ENCODE results near the gene TALDO1. TPM values are rescaled to one million over a fixed set of nuclear protein-coding genes. Genes with fewer than 3 reads are reported as not detected.

TALDO1 gene
- total and polyA plus RNA-seq, 2 of the 8 experiments (the other 6 are each of a cell fraction or from before 2014, with no cell fraction given), result 265 to 308 TPM

GRCh38 chr11:811446-812245 lies 64.4 kb downstream of the TALDO1 start (continued):
- TF ChIP-seq CHD7 (IDR thresholded peaks at IDR 0.05; ENCODE audit: insufficient replicate concordance, low read length), result no peak
- no peak for TF ChIP-seq MAFK (IDR thresholded peaks at IDR 0.05; ENCODE audit: low read depth, low read length)
- no peak for TF ChIP-seq YY1 (IDR thresholded peaks at IDR 0.05; ENCODE audit: low read depth, low read length)
- no peak for TF ChIP-seq SIN3A (conservative IDR thresholded peaks at IDR 0.05 in 1 of 2, IDR thresholded peaks at IDR 0.05 in 1 of 2; ENCODE audit: low read depth in 1 of 2, low read length in 2 of 2)
- TF ChIP-seq CBX5 (IDR thresholded peaks at IDR 0.05; ENCODE audit: low read depth, low read length), result no peak
- no peak for TF ChIP-seq JUN (IDR thresholded peaks at IDR 0.05; ENCODE audit: low read depth, low read length)
- TF ChIP-seq CREB1 (IDR thresholded peaks at IDR 0.05), result no peak
- no peak for TF ChIP-seq RXRA (IDR thresholded peaks at IDR 0.05; ENCODE audit: insufficient read depth, low read depth, low read length)
- no peak for TF ChIP-seq EP300 (IDR thresholded peaks at IDR 0.05; ENCODE audit: borderline replicate concordance in 1 of 2, low read depth in 2 of 2, low read length in 2 of 2)
- TF ChIP-seq EGR1 (IDR thresholded peaks at IDR 0.05; ENCODE audit: borderline replicate concordance, low read depth, low read length), result no peak

All from H1 (cell line).